ENCODE measurements around the gene ATP8A1.
"Not testable (repeated sequence)": the region's sequence is repeated elsewhere in the genome, so short reads cannot be mapped to it uniquely, and the experiment has no call there.

Gene ATP8A1

GRCh38 chr4:42656944-42657792 is at the start of gene ATP8A1:
Gene ATP8A1 (minus strand): TSS chr4:42657105. CDS start chr4:42656873, 232 bp downstream.
- peak; percentile 84 to 85 for DNase-seq (ENCODE audit: low read depth in 2 of 2)

GRCh38 chr4:42706086-42706485 is 49.2 kb upstream of the ATP8A1 start:
- no peak for DNase-seq (ENCODE audit: low read depth in 2 of 2)

- DNase-seq (ENCODE audit: low read depth in 2 of 2): no peak
Measured at GRCh38 chr4:42703813-42704212, 46.9 kb upstream of the ATP8A1 start.

- no peak for DNase-seq (ENCODE audit: low read depth in 2 of 2)
Measured at GRCh38 chr4:42702895-42703294, 46.0 kb upstream of the ATP8A1 start.

- not testable (repeated sequence) for DNase-seq (ENCODE audit: low read depth in 2 of 2)
Measured at GRCh38 chr4:42701780-42702179, 44.9 kb upstream of the ATP8A1 start.

GRCh38 chr4:42690537-42690936 is 33.6 kb upstream of the ATP8A1 start:
- no peak for DNase-seq (ENCODE audit: low read depth in 2 of 2)

- DNase-seq (ENCODE audit: low read depth in 2 of 2): no peak
Measured at GRCh38 chr4:42683393-42683792, 26.5 kb upstream of the ATP8A1 start.

- no peak for DNase-seq (ENCODE audit: low read depth in 2 of 2)
Measured at GRCh38 chr4:42678512-42678911, 21.6 kb upstream of the ATP8A1 start.

GRCh38 chr4:42676066-42676951 is 19.4 kb upstream of the ATP8A1 start:
- DNase-seq (ENCODE audit: low read depth in 2 of 2): no peak

GRCh38 chr4:42673082-42673425 is 16.1 kb upstream of the ATP8A1 start:
- DNase-seq (ENCODE audit: low read depth in 2 of 2): no peak

GRCh38 chr4:42672359-42673081 is 15.6 kb upstream of the ATP8A1 start:
- DNase-seq (ENCODE audit: low read depth in 2 of 2): no peak

GRCh38 chr4:42671431-42672194 is 14.7 kb upstream of the ATP8A1 start:
- peak; percentile 13 to 37 for DNase-seq (ENCODE audit: low read depth in 2 of 2)

GRCh38 chr4:42658261-42658660 is 1.4 kb upstream of the ATP8A1 start:
- no peak for DNase-seq (ENCODE audit: low read depth in 2 of 2)

GRCh38 chr4:42656679-42656943 is 294 bp downstream of the ATP8A1 start:
- no peak for DNase-seq (ENCODE audit: low read depth in 2 of 2)

GRCh38 chr4:42655921-42656678 is 805 bp downstream of the ATP8A1 start:
- DNase-seq (ENCODE audit: low read depth in 2 of 2): peak; percentile 9 to 16

GRCh38 chr4:42655269-42655637 is 1.7 kb downstream of the ATP8A1 start:
- DNase-seq (ENCODE audit: low read depth in 2 of 2): no peak

- DNase-seq (ENCODE audit: low read depth in 2 of 2): no peak
Measured at GRCh38 chr4:42654631-42655268, 2.2 kb downstream of the ATP8A1 start.

- DNase-seq (ENCODE audit: low read depth in 2 of 2): no peak
Measured at GRCh38 chr4:42653626-42654560, 3.0 kb downstream of the ATP8A1 start.

GRCh38 chr4:42652529-42653231 is 4.2 kb downstream of the ATP8A1 start:
- DNase-seq (ENCODE audit: low read depth in 2 of 2): not testable (repeated sequence)

Measured in activated CD8-positive, alpha-beta memory T cell treated with anti-CD3 and anti-CD28 coated beads for 4 hours (primary cell).